H1 (cell line): Measurements from ENCODE around the gene MYO9A. TPM values are rescaled to one million over a fixed set of nuclear protein-coding genes. Genes with fewer than 3 reads are reported as not detected.

ENCODE experiments used
- BACH1 ChIP-seq: IDR thresholded peaks from 2 replicates; pipeline ENCODE4 v1.6.1; 2012; ENCODE audit warnings: low read length, improper control_type of control experiment
- TBP ChIP-seq: IDR thresholded peaks from 2 replicates; pipeline ENCODE4 v1.6.1; 2011; ENCODE audit warnings: low read depth, low read length, improper control_type of control experiment
- TCF12 ChIP-seq: IDR thresholded peaks from 2 replicates; pipeline ENCODE4 v1.6.1; 2011; ENCODE audit warnings: low read depth, mild to moderate bottlenecking, low read length
- TEAD4 ChIP-seq: IDR thresholded peaks from 2 replicates; pipeline ENCODE4 v1.6.1; 2012; ENCODE audit warnings: low read depth, low read length, inconsistent platforms, mixed read lengths
- polyA plus RNA-seq, 7 experiments: library from polyadenylated mRNA; depleted of rRNA in 3 of 7; stranded (reverse) in 5 of 7; unstranded in 2 of 7; fragments of >200 nt in 5 of 7; fragments of 200-250 nt in 2 of 7; gene quantifications; 1 replicate in 5 of 7; 2 replicates in 1 of 7; 4 replicates in 1 of 7; pipeline versions ENCODE4 v1.2.1 to v1.2.3, GENCODE V29; 2011 to 2013; ENCODE audit warnings: missing spikeins in 2 of 7, mixed read lengths in 2 of 7
- total RNA-seq: library from RNA; stranded (reverse); fragmentation: NEBNext Ultra II Directional; extraction: Animal tissue kit (Norgen Biotek cat#: 25700); gene quantifications from 2 replicates; pipeline ENCODE4 v1.2.1, GENCODE V29; 2021

The MYO9A gene
- total and polyA plus RNA-seq, 2 of the 8 experiments (the other 6 are each of a cell fraction or from before 2014, with no cell fraction given) = 3.9 to 26.0 TPM

DNA sequence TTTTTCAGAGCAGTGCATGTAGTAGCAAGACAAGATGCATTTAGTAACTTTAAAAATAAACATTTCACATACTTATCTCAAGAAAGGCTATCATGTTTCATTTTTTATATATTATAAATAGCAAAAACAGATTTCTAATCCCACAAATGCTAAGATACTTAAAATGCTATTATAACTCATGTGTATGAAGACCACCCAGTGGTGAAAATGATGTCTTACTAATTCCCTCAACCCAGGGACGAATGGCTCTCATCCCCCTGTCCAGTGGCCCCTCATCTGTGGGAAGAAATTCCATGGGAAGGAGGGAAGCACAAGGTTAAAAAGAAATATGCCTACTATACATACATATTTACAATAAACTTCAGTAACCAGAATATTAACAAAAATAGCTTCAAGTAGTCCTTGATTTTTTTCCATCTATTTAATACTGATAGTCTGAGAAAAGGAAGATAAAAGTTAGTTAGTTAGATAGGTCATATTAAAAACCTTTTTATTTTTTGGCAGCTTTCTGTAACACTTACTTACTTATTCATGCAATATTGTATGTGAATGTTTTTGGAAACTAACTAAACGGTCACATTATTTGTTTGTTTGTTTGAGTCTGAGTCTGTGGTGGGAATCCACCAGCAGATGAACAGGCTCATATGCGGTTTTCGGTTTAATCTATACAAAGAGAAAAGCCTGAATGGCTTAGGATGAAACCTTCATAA lies 292.8 kb downstream of the MYO9A start (continued):
- TF ChIP-seq TCF12 (no peak), BACH1 (no peak), TEAD4 (no peak), TBP (no peak)
